GM23338 (cell line): Measurements from ENCODE around the gene PRKAA1. TPM values are rescaled to one million over a fixed set of nuclear protein-coding genes. Genes with fewer than 3 reads are reported as not detected.

ENCODE experiments used
- CREB1 ChIP-seq: fragments of 250-450 bp; sonication (Bioruptor Pico); IDR thresholded peaks from 2 replicates; pipeline ENCODE4 v1.5.0; 2020; ENCODE audit warnings: low read depth, mild to moderate bottlenecking, moderate library complexity
- NANOG ChIP-seq: IDR thresholded peaks from 2 replicates; pipeline ENCODE4 v1.6.1; 2016; ENCODE audit warnings: antibody characterized with exemption, borderline replicate concordance
- POLR2AphosphoS5 ChIP-seq: IDR thresholded peaks from 2 replicates; pipeline ENCODE4 v1.6.1; 2016; ENCODE audit warnings: antibody characterized with exemption, low read depth
- STAT1 ChIP-seq: IDR thresholded peaks from one replicate; pipeline ENCODE4 v1.6.1; 2016; ENCODE audit warnings: antibody characterized with exemption; ENCODE audit not compliant: unreplicated experiment
- ZNF114 ChIP-seq: fragments of 250-450 bp; sonication (Bioruptor Pico); IDR thresholded peaks from 2 replicates; pipeline ENCODE4 v1.5.0; 2020; ENCODE audit warnings: mild to moderate bottlenecking, moderate library complexity
- ZNF331 ChIP-seq: fragments of 250-450 bp; sonication (Bioruptor Pico); IDR thresholded peaks from 2 replicates; pipeline ENCODE4 v1.5.0; 2020; ENCODE audit warnings: low read depth, mild to moderate bottlenecking, moderate library complexity
- polyA plus RNA-seq: library from polyadenylated mRNA; unstranded; fragments of >200 nt; fragmentation: Nextera tagmentation; extraction: Ambion mirVana; gene quantifications from 2 replicates; pipeline ENCODE4 v1.2.1, GENCODE V29; 2016
- total RNA-seq: library from RNA; depleted of rRNA; stranded (reverse); fragments of >200 nt; shearing (Covaris generic); gene quantifications from 2 replicates; pipeline ENCODE4 v1.2.3, GENCODE V29; 2014
- TF ChIP-seq, protein P1 (sequence below): fragments of 250-450 bp; sonication (Bioruptor Pico); IDR thresholded peaks from 2 replicates; pipeline ENCODE4 v1.5.0; 2020; ENCODE audit warnings: mild to moderate bottlenecking, moderate library complexity
- TF ChIP-seq, protein P2 (sequence below): IDR thresholded peaks from one replicate; pipeline ENCODE4 v1.6.1; 2018; ENCODE audit warnings: antibody characterized with exemption; ENCODE audit not compliant: unreplicated experiment

The PRKAA1 gene
- total and polyA plus RNA-seq, 2 experiments from 2014 or later = 10.3 to 35.0 TPM

DNA sequence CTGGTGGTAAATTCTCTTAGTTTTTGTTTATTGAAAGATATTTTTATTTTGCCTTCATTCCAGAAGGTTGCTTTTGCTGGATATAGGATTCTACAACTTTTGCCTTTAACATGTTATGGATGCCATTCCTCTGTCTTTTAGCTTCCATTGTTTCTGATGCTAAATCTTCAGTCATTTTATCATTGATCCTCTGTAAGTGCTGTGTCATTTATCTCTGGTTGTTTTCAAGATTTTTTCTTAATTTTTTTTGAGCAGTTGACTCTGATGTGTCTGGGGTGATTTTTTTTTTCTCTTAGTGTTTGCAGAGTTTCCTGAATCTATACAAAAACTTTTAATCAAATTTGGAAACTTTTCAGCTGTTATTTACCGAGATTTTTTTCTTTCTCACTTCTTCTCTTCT lies 49.4 kb upstream of the PRKAA1 start (continued):
- TF ChIP-seq, protein P1, sequence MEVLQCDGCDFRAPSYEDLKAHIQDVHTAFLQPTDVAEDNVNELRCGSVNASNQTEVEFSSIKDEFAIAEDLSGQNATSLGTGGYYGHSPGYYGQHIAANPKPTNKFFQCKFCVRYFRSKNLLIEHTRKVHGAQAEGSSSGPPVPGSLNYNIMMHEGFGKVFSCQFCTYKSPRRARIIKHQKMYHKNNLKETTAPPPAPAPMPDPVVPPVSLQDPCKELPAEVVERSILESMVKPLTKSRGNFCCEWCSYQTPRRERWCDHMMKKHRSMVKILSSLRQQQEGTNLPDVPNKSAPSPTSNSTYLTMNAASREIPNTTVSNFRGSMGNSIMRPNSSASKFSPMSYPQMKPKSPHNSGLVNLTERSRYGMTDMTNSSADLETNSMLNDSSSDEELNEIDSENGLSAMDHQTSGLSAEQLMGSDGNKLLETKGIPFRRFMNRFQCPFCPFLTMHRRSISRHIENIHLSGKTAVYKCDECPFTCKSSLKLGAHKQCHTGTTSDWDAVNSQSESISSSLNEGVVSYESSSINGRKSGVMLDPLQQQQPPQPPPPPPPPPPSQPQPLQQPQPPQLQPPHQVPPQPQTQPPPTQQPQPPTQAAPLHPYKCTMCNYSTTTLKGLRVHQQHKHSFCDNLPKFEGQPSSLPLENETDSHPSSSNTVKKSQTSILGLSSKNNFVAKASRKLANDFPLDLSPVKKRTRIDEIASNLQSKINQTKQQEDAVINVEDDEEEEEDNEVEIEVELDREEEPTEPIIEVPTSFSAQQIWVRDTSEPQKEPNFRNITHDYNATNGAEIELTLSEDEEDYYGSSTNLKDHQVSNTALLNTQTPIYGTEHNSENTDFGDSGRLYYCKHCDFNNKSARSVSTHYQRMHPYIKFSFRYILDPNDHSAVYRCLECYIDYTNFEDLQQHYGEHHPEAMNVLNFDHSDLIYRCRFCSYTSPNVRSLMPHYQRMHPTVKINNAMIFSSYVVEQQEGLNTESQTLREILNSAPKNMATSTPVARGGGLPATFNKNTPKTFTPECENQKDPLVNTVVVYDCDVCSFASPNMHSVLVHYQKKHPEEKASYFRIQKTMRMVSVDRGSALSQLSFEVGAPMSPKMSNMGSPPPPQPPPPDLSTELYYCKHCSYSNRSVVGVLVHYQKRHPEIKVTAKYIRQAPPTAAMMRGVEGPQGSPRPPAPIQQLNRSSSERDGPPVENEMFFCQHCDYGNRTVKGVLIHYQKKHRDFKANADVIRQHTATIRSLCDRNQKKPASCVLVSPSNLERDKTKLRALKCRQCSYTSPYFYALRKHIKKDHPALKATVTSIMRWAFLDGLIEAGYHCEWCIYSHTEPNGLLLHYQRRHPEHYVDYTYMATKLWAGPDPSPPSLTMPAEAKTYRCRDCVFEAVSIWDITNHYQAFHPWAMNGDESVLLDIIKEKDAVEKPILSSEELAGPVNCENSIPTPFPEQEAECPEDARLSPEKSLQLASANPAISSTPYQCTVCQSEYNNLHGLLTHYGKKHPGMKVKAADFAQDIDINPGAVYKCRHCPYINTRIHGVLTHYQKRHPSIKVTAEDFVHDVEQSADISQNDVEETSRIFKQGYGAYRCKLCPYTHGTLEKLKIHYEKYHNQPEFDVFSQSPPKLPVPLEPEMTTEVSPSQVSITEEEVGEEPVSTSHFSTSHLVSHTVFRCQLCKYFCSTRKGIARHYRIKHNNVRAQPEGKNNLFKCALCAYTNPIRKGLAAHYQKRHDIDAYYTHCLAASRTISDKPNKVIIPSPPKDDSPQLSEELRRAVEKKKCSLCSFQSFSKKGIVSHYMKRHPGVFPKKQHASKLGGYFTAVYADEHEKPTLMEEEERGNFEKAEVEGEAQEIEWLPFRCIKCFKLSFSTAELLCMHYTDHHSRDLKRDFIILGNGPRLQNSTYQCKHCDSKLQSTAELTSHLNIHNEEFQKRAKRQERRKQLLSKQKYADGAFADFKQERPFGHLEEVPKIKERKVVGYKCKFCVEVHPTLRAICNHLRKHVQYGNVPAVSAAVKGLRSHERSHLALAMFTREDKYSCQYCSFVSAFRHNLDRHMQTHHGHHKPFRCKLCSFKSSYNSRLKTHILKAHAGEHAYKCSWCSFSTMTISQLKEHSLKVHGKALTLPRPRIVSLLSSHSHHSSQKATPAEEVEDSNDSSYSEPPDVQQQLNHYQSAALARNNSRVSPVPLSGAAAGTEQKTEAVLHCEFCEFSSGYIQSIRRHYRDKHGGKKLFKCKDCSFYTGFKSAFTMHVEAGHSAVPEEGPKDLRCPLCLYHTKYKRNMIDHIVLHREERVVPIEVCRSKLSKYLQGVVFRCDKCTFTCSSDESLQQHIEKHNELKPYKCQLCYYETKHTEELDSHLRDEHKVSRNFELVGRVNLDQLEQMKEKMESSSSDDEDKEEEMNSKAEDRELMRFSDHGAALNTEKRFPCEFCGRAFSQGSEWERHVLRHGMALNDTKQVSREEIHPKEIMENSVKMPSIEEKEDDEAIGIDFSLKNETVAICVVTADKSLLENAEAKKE (CRISPR knock-in tag) = no peak
- TF ChIP-seq NANOG (no peak), ZNF114 (CRISPR knock-in tag) (no peak), STAT1 (no peak), ZNF331 (CRISPR knock-in tag) (no peak), CREB1 (CRISPR knock-in tag) (no peak), POLR2AphosphoS5 (no peak)
- TF ChIP-seq, protein P2, sequence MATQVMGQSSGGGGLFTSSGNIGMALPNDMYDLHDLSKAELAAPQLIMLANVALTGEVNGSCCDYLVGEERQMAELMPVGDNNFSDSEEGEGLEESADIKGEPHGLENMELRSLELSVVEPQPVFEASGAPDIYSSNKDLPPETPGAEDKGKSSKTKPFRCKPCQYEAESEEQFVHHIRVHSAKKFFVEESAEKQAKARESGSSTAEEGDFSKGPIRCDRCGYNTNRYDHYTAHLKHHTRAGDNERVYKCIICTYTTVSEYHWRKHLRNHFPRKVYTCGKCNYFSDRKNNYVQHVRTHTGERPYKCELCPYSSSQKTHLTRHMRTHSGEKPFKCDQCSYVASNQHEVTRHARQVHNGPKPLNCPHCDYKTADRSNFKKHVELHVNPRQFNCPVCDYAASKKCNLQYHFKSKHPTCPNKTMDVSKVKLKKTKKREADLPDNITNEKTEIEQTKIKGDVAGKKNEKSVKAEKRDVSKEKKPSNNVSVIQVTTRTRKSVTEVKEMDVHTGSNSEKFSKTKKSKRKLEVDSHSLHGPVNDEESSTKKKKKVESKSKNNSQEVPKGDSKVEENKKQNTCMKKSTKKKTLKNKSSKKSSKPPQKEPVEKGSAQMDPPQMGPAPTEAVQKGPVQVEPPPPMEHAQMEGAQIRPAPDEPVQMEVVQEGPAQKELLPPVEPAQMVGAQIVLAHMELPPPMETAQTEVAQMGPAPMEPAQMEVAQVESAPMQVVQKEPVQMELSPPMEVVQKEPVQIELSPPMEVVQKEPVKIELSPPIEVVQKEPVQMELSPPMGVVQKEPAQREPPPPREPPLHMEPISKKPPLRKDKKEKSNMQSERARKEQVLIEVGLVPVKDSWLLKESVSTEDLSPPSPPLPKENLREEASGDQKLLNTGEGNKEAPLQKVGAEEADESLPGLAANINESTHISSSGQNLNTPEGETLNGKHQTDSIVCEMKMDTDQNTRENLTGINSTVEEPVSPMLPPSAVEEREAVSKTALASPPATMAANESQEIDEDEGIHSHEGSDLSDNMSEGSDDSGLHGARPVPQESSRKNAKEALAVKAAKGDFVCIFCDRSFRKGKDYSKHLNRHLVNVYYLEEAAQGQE = no peak
